ENCODE results near the gene IQGAP2.

Gene IQGAP2

DNA sequence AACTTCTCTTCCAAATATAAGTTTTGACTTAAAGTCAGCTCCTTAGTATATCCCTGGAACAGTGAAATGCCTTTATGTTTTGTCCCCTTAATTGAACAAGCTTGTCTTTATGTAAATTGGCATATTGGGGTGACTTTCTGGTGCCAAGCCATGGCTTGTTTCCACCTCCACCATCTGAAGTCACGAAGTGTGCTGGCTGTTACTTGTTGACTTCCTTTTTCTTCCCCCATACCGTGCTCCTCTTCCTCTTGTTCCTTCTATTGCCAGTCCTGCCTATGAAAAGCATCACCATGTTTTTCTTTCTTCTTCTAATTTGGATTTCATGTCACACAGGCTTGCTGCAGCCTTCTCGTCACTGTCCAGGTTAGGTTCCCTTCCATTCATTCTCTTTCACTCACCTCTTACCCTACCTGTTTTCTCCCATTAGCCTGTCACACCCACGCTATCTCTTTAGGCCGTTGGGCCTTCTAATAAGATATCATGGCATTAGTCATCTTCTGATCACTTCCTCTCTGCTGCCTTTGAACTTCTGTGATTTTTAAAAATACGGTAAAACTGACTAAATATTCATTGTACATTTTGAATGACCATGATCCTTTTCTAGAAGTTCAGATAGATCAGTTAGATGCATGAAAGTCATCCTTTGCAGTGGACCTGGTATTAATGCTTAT lies 48.1 kb downstream of the IQGAP2 start:
- H3K4me3 ChIP-seq (ENCODE audit: low read depth, low read length): no peak overlapping the region
- TF ChIP-seq CTCF (IDR thresholded peaks at IDR 0.05; ENCODE audit: low read depth, low read length, missing control alignments): no peak
- no peak for DNase-seq (ENCODE audit: low read depth)
- in situ Hi-C loops (cut with HindIII; ENCODE audit: low sequenced_read_pairs): no loop called here

DNA sequence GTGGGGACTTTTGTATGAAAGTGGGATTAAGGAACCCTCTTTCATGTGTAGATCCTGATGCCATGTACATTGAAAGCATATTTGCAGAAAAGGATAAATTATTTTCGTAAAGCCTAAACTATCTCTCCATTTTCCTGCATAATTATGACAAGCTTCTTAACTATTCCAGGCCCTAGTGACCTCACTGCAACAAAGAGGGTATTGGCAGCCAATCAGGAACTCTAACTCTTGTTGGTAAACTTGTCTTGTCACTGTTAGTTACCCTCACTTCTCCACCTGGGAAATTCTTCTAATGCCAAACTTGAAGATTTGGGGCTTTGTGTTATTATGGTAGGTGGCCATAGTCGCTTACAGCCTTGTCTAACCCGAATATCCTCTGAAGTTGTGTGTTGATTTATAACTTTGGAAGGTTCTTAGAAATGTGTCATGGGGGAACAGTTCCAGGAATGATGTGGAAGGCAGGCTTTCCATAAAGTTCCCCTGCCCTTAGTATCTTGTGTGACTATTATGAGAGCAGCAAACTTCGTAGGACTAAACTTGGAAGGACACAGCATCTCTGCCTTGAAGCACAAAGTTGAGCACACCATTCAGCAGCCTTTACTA lies 52.5 kb downstream of the IQGAP2 start:
- in situ Hi-C loops (cut with HindIII; ENCODE audit: low sequenced_read_pairs): no loop called here
- no peak overlapping the region for H3K4me3 ChIP-seq (ENCODE audit: low read depth, low read length)
- DNase-seq (ENCODE audit: low read depth): no peak
- no peak for TF ChIP-seq CTCF (IDR thresholded peaks at IDR 0.05; ENCODE audit: low read depth, low read length, missing control alignments)

GRCh38 chr5:76456258-76456657 lies 53.2 kb downstream of the IQGAP2 start:
- in situ Hi-C loops (cut with HindIII; ENCODE audit: low sequenced_read_pairs): no loop called here
- no peak for TF ChIP-seq CTCF (IDR thresholded peaks at IDR 0.05; ENCODE audit: low read depth, low read length, missing control alignments)

GRCh38 chr5:76457674-76458485 lies 54.8 kb downstream of the IQGAP2 start:
- in situ Hi-C loops (cut with HindIII; ENCODE audit: low sequenced_read_pairs): no loop called here
- DNase-seq (ENCODE audit: low read depth): no peak
- TF ChIP-seq CTCF (IDR thresholded peaks at IDR 0.05; ENCODE audit: low read depth, low read length, missing control alignments): no peak
- no peak overlapping the region for H3K4me3 ChIP-seq (ENCODE audit: low read depth, low read length)

More at GRCh38 chr5:76456258-76456657, 53.2 kb downstream of the IQGAP2 start:
- no peak overlapping the region for H3K4me3 ChIP-seq (ENCODE audit: low read depth, low read length)
- no peak for DNase-seq (ENCODE audit: low read depth)

DNA sequence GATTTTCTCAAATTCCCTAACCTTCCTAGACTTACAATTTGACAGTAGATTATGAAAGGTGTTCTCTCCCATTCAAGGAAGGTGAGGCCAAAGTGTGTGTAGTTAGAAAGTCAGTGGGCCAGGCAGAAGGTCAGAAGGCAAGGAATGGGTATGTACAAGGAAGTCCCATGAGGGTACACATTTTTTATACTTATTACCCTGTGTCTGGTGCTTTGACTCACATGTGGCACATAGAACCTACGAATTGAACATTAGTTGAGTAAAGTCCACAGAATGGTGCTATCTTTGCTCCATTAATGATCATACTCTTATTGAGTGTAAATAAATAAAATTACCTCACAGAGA lies 55.4 kb downstream of the IQGAP2 start:
- DNase-seq (ENCODE audit: low read depth): no peak
- TF ChIP-seq CTCF (IDR thresholded peaks at IDR 0.05; ENCODE audit: low read depth, low read length, missing control alignments): no peak
- no peak overlapping the region for H3K4me3 ChIP-seq (ENCODE audit: low read depth, low read length)
- in situ Hi-C loops (cut with HindIII; ENCODE audit: low sequenced_read_pairs): no loop called here

GRCh38 chr5:76460104-76460503 lies 57.0 kb downstream of the IQGAP2 start:
- DNase-seq (ENCODE audit: low read depth): no peak
- TF ChIP-seq CTCF (IDR thresholded peaks at IDR 0.05; ENCODE audit: low read depth, low read length, missing control alignments): no peak
- no peak overlapping the region for H3K4me3 ChIP-seq (ENCODE audit: low read depth, low read length)
- in situ Hi-C loops (cut with HindIII; ENCODE audit: low sequenced_read_pairs): no loop called here

Data from astrocyte of the cerebellum (primary cell).